Type B pancreatic cell (in vitro differentiated cells): ENCODE results near the gene VEPH1. TPM values are rescaled to one million over a fixed set of nuclear protein-coding genes. Genes with fewer than 3 reads are reported as not detected.

Source experiments
- DNase-seq: peaks from one replicate; pipeline ENCODE4 v3.0.0; 2021; ENCODE audit warnings: mixed read lengths; ENCODE audit not compliant: unreplicated experiment; ENCODE audit errors: extremely low spot score
- H3K27ac Mint-ChIP-seq: 2 replicates; pipeline ENCODE4 v1.8.0; 2021; ENCODE audit warnings: mild to moderate bottlenecking, mixed read lengths
- H3K27me3 Mint-ChIP-seq: 2 replicates; pipeline ENCODE4 v1.8.0; 2021; ENCODE audit warnings: mixed read lengths
- H3K36me3 Mint-ChIP-seq: 2 replicates; pipeline ENCODE4 v1.8.0; 2021; ENCODE audit warnings: mixed read lengths
- H3K4me1 Mint-ChIP-seq: one replicate; pipeline ENCODE4 v1.8.0; 2021; ENCODE audit warnings: mixed read lengths; ENCODE audit not compliant: unreplicated experiment
- H3K4me3 Mint-ChIP-seq: 2 replicates; pipeline ENCODE4 v1.8.0; 2021; ENCODE audit warnings: mild to moderate bottlenecking, mixed read lengths
- H3K9me3 Mint-ChIP-seq: 2 replicates; pipeline ENCODE4 v1.8.0; 2021; ENCODE audit warnings: mixed read lengths
- CTCF ChIP-seq: fragments of 200-600 bp; sonication (generic); conservative IDR thresholded peaks from 2 replicates; pipeline ENCODE4 v1.5.0; 2021; ENCODE audit warnings: antibody characterized with exemption, mild to moderate bottlenecking
- total RNA-seq: library from RNA; stranded (reverse); gene quantifications from 2 replicates; pipeline ENCODE4 v1.2.1, GENCODE V29; 2021; ENCODE audit warnings: low replicate concordance

The VEPH1 gene
- total RNA-seq, 1 donor from 2014 or later, result 5.9 TPM

GRCh38 chr3:157514371-157514895 is 11.2 kb upstream of the VEPH1 start:
- H3K9me3 Mint-ChIP-seq, result no peaks in the 10 kb centered on the region
- no peak overlapping the region for H3K27ac Mint-ChIP-seq
- no peak overlapping the region for H3K4me3 Mint-ChIP-seq
- DNase-seq, result no peak
- H3K36me3 Mint-ChIP-seq, result no peaks in the 10 kb centered on the region
- no peaks in the 10 kb centered on the region for H3K27me3 Mint-ChIP-seq
- no peak for TF ChIP-seq CTCF
- H3K4me1 Mint-ChIP-seq, result no peaks in the 10 kb centered on the region

DNA sequence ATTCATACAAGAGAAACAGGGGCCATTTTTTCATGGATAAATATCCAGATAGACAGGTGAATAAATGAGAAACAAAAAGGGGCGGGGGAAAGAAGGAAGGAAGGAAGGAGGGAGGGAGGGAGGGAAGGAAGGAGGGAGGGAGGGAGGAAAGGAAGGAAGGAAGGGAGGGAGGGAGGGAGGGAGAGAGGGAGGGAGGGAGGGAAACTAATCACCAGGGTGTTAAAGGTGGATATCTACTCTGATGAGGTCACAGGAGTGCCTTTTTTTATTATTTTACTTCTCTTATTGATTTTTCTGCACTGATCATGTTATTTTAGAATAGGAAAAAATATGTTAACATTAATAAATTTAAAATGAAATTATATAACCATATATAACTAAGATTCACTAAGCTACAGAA is 10.4 kb upstream of the VEPH1 start:
- Mint-ChIP-seq H3K27ac (no peak overlapping the region), H3K4me3 (no peak overlapping the region), H3K27me3 (no peaks in the 10 kb centered on the region), H3K4me1 (no peaks in the 10 kb centered on the region), H3K36me3 (no peaks in the 10 kb centered on the region), H3K9me3 (peaks cover 1% of the 10 kb centered on the region)
- DNase-seq, result no peak
- TF ChIP-seq CTCF, result no peak

- peaks cover 7% of the 10 kb centered on the region for H3K9me3 Mint-ChIP-seq
- H3K36me3 Mint-ChIP-seq, result no peaks in the 10 kb centered on the region
- H3K4me1 Mint-ChIP-seq, result no peaks in the 10 kb centered on the region
- no peak for DNase-seq
- H3K4me3 Mint-ChIP-seq, result no peak overlapping the region
- TF ChIP-seq CTCF, result no peak
- no peaks in the 10 kb centered on the region for H3K27me3 Mint-ChIP-seq
- no peak overlapping the region for H3K27ac Mint-ChIP-seq
Observed at GRCh38 chr3:157512534-157512933, 9.3 kb upstream of the VEPH1 start.

GRCh38 chr3:157508461-157508860 is 5.2 kb upstream of the VEPH1 start:
- no peak for DNase-seq
- Mint-ChIP-seq H3K9me3 (peaks cover 16% of the 10 kb centered on the region), H3K4me3 (no peak overlapping the region), H3K27me3 (no peaks in the 10 kb centered on the region), H3K4me1 (peaks cover 6% of the 10 kb centered on the region), H3K27ac (no peak overlapping the region), H3K36me3 (no peaks in the 10 kb centered on the region)
- TF ChIP-seq CTCF, result no peak

- DNase-seq, result no peak
- Mint-ChIP-seq H3K4me1 (peaks cover 41% of the 10 kb centered on the region), H3K4me3 (no peak overlapping the region), H3K9me3 (peaks cover 4% of the 10 kb centered on the region), H3K27me3 (no peaks in the 10 kb centered on the region), H3K36me3 (no peaks in the 10 kb centered on the region), H3K27ac (no peak overlapping the region)
- no peak for TF ChIP-seq CTCF
Observed at GRCh38 chr3:157501863-157502262, 1.4 kb downstream of the VEPH1 start.

DNA sequence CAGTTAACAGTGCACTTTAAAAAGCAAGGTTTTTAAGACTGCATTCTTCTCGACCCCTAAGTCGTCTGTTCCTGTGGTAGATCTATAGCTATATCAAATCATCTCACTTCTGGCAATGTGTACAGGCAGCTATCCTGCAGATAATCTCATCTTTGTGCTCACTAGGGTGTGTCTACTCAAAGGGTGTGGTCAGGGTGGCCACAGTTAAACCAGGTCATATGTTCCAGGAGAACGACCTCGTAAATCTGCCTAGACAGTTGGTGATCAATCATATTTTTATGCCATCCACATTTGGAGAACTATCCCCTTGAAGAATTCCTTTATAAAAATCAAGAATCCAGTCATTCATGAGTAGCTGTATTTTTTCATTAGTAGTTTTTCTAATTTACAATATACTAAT is 3.0 kb downstream of the VEPH1 start:
- Mint-ChIP-seq H3K4me3 (peak overlapping the region; percentile 92), H3K36me3 (no peaks in the 10 kb centered on the region)

More for the DNA sequence above, 3.0 kb downstream of the VEPH1 start:
- Mint-ChIP-seq H3K27me3 (no peaks in the 10 kb centered on the region), H3K9me3 (no peaks in the 10 kb centered on the region), H3K27ac (peak overlapping the region; percentile 100), H3K4me1 (peaks cover 43% of the 10 kb centered on the region)
- TF ChIP-seq CTCF, result no peak
- DNase-seq, result no peak
